Vagina (tissue), 2 donors: ENCODE measurements around the gene PPP1R15B. TPM values are rescaled to one million over a fixed set of nuclear protein-coding genes. Genes with fewer than 3 reads are reported as not detected.
A peak's percentile ranks its signal among the peaks of the same experiment; 100 is the strongest.

ENCODE experiments used
- DNase-seq, 2 donors: peaks; one replicate each; pipeline ENCODE4 v3.0.0-alpha.2; 2017; ENCODE audit errors: extremely low spot score in 2 of 2
- H3K27ac ChIP-seq: fragments of 200-600 bp; sonication (generic); one replicate; pipeline ENCODE4 v1.5.1; 2019
- H3K27me3 ChIP-seq: fragments of 200-600 bp; sonication (generic); one replicate; pipeline ENCODE4 v1.5.1; 2019
- H3K36me3 ChIP-seq, 2 donors: fragments of 200-600 bp; sonication (generic); one replicate each; pipeline ENCODE4 v1.5.1; 2017 to 2019
- H3K4me1 ChIP-seq: fragments of 200-600 bp; sonication (generic); one replicate; pipeline ENCODE4 v1.5.1; 2019
- H3K4me3 ChIP-seq, 2 donors: fragments of 200-600 bp; sonication (generic); 1 replicate in 1 of 2; 2 replicates in 1 of 2; pipeline ENCODE4 v1.5.1; 2016 to 2019
- H3K9me3 ChIP-seq: fragments of 200-600 bp; sonication (generic); one replicate; pipeline ENCODE4 v1.5.1; 2019
- POLR2A ChIP-seq, 2 donors: fragments of 450-650 bp; IDR thresholded peaks; one replicate each; pipeline ENCODE4 v1.6.1; 2017; ENCODE audit warnings: antibody characterized with exemption in 2 of 2, mild to moderate bottlenecking in 2 of 2, moderate library complexity in 2 of 2
- POLR2AphosphoS5 ChIP-seq, 2 donors: sonication (generic); formaldehyde crosslinking; IDR thresholded peaks; one replicate each; pipeline ENCODE4 v1.9.0; 2017; ENCODE audit warnings: antibody characterized with exemption in 2 of 2, mild to moderate bottlenecking in 2 of 2, low read depth in 1 of 2; ENCODE audit not compliant: insufficient read depth in 1 of 2
- intact Hi-C: fragments of 100-400 bp; cut with DNase I; formaldehyde crosslinking; loops from one replicate; pipeline ENCODE4 v1.15.1; 2023
- total RNA-seq: library from RNA; depleted of rRNA; stranded (reverse); fragments of >200 nt; gene quantifications from one replicate; pipeline ENCODE4 v1.2.3, GENCODE V29; 2016
- TF ChIP-seq, protein P1 (sequence below), 3 experiments: fragments of 450-650 bp in 2 of 3; fragments of 200-600 bp in 1 of 3; sonication (generic) in 1 of 3; IDR thresholded peaks; one replicate each; pipeline ENCODE4 v1.5.1; 2017 to 2019; ENCODE audit warnings: antibody characterized with exemption in 3 of 3, mild to moderate bottlenecking in 2 of 3, moderate library complexity in 2 of 3

PPP1R15B gene
- total RNA-seq, 1 donor from 2014 or later: 42.0 TPM

DNA sequence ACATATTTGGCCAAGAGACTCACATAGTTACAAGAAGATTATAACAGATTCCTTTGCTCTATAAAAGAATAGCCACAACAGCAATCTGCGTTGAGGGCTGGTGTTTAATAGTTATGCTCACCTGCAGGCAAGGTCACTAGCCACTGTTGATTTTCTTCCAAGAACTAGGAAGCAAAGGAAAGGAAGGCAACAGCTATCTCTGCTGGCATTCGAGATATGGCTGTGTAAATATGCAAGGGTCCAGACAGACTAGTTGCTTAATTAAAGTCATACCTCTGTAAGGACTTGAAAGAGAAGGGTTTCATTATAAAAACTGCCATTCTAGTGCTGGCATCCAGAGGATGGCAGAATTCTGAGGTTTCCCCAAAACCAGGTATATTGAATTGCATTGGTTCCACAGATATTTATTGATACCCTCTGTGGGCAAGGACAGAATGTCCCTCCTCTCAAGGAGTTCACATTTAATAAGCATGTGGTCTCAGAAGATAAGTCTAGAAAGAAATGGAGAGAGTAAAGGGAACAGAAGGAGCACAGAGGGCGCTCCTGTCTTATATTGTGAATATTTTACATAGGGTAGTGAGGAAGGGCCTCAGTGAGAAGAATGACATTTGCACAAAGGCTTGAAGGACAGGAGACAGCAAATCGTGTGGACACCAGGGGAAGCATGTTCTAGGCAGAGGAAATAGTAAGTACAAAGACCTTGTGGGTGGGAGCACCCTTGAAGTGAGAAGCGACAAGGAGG, 28.3 kb downstream of the PPP1R15B start:
- peak in 1 of 2 donors; percentile 37 for DNase-seq
- intact Hi-C loops: no loop called here
- Histone ChIP-seq H3K27me3 (no peaks in the 10 kb centered on the region), H3K36me3 (no peaks in the 10 kb centered on the region), H3K27ac (no peak overlapping the region), H3K9me3 (no peaks in the 10 kb centered on the region), H3K4me1 (peaks cover 2% of the 10 kb centered on the region), H3K4me3 (no peak overlapping the region)
- TF ChIP-seq POLR2A (IDR thresholded peaks at IDR 0.05) (no peak), POLR2AphosphoS5 (IDR thresholded peaks at IDR 0.05; ENCODE audit: insufficient read depth in 1 of 2, low read depth in 1 of 2) (no peak)
- TF ChIP-seq, protein P1, sequence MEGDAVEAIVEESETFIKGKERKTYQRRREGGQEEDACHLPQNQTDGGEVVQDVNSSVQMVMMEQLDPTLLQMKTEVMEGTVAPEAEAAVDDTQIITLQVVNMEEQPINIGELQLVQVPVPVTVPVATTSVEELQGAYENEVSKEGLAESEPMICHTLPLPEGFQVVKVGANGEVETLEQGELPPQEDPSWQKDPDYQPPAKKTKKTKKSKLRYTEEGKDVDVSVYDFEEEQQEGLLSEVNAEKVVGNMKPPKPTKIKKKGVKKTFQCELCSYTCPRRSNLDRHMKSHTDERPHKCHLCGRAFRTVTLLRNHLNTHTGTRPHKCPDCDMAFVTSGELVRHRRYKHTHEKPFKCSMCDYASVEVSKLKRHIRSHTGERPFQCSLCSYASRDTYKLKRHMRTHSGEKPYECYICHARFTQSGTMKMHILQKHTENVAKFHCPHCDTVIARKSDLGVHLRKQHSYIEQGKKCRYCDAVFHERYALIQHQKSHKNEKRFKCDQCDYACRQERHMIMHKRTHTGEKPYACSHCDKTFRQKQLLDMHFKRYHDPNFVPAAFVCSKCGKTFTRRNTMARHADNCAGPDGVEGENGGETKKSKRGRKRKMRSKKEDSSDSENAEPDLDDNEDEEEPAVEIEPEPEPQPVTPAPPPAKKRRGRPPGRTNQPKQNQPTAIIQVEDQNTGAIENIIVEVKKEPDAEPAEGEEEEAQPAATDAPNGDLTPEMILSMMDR (IDR thresholded peaks at IDR 0.05): no peak

DNA sequence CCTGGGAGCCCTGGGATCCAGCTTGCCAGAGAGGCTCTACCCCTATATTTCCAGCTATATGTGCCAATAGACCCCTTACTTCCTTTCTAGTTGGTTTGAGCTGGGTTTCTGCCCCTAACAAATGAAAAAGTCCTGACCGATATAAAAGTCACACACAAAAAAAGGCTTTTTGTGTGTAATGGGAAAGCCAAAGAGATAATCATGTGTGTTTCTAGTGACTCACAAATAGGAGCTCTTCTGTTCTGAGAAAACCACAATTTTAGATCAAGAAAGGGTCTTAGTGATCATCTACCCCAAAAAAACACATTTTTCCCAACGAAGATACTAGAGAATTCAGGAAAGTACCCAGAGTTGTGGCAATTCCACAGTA, 28.9 kb downstream of the PPP1R15B start:
- H3K27ac ChIP-seq: no peak overlapping the region
- DNase-seq: no peak
- H3K4me3 ChIP-seq: no peak overlapping the region
- no peaks in the 10 kb centered on the region for H3K9me3 ChIP-seq
- H3K27me3 ChIP-seq: no peaks in the 10 kb centered on the region
- intact Hi-C loops: no loop called here
- TF ChIP-seq, protein P1 (IDR thresholded peaks at IDR 0.05): no peak
- TF ChIP-seq POLR2AphosphoS5 (IDR thresholded peaks at IDR 0.05; ENCODE audit: insufficient read depth in 1 of 2, low read depth in 1 of 2) (no peak), POLR2A (IDR thresholded peaks at IDR 0.05) (no peak)
- peaks cover 8% of the 10 kb centered on the region for H3K4me1 ChIP-seq
- no peaks in the 10 kb centered on the region for H3K36me3 ChIP-seq

DNA sequence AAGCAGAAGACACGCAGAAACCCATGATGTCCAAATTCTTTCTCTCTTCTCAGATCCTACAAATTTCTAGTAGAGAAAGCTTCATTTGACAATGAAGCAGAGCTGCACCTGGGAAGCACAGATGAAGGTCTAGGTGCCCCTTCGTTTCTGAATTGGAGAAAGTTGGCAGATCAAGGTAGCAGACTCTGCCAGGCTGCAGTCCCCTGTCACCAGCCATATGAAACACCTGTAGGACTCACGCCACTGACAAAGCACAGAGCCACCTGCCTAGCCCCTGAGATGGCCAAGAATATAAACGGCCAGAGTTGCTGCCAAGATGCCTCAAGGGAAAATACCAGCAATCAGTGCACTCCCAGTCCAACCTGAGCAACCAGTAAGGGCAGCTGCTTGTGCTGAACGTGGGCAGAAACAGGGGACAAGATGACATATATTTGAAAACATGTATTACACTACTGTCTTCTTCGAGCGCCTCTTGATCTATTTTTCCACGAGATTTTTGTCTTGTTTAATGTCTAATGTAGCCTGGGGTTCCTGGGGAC, 31.3 kb downstream of the PPP1R15B start:
- Histone ChIP-seq H3K9me3 (no peaks in the 10 kb centered on the region), H3K36me3 (no peaks in the 10 kb centered on the region), H3K27me3 (no peaks in the 10 kb centered on the region), H3K27ac (no peak overlapping the region), H3K4me1 (peaks cover 15% of the 10 kb centered on the region), H3K4me3 (no peak overlapping the region)
- intact Hi-C loops: no loop called here
- DNase-seq: peak in 1 of 2 donors; percentile 64
- TF ChIP-seq, protein P1 (IDR thresholded peaks at IDR 0.05): no peak
- TF ChIP-seq POLR2A (IDR thresholded peaks at IDR 0.05): no peak
- no peak for TF ChIP-seq POLR2AphosphoS5 (IDR thresholded peaks at IDR 0.05; ENCODE audit: insufficient read depth in 1 of 2, low read depth in 1 of 2)

DNA sequence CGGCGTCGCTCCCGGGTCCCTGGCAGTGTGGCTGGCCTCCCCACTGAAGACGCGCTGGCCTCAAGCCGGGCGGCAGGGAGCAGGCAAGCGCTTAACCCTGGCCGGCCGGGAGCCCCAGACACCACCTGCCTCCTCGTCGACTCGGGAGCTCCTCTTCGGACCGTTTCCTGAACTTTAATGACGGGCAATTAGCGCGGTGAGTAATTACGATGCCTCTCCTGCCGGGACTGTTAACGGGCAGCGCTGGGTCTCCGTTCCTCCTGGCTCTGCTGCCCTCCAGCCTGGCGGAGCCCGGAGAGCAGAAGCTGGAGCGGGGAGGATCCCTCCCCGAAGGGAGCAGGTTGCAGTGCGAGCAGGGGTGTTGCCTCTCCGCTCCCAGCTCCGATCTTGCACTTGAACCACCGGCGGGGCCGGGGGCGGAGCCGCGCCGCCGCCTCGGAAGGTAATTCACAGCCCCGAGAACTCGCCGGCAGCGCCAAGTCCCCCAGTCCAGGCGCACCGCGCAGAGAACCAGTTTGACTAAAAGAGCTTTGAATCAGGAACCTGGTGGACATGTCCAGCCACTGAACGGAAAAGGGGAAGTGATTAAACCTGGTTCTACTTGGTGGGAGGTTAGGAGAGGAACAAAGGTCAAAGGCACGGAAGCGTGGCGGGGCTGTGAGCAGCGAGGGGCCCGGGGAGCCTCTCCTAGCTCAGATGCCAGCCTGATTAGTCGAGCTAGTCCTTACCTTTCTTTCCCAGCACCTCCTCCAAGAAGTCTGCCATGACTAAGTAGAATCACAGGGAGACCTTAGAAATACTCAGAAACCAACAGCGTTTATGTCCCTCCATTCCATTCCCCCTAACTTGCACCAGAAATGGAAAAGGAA, 33.6 kb downstream of the PPP1R15B start:
- DNase-seq: peak in 1 of 2 donors; percentile 20
- Histone ChIP-seq H3K4me1 (peaks cover 15% of the 10 kb centered on the region), H3K4me3 (peak overlapping the region; percentile 47 to 53), H3K27ac (no peak overlapping the region), H3K9me3 (no peaks in the 10 kb centered on the region), H3K36me3 (no peaks in the 10 kb centered on the region), H3K27me3 (no peaks in the 10 kb centered on the region)
- intact Hi-C loops: no loop called here
- TF ChIP-seq, protein P1 (IDR thresholded peaks at IDR 0.05): no peak
- peak in 1 of 2 donors; percentile 22 for TF ChIP-seq POLR2AphosphoS5 (IDR thresholded peaks at IDR 0.05; ENCODE audit: insufficient read depth in 1 of 2, low read depth in 1 of 2)
- no peak for TF ChIP-seq POLR2A (IDR thresholded peaks at IDR 0.05)
